Endometrium (tissue), 2 donors: ENCODE measurements around the gene PIGZ.

Source experiments
- FAIRE-seq: peaks from 2 replicates; lab custom pipeline; 2012; peaks lifted over from hg19 to GRCh38; lab: Jason Lieb, UNC
- donor health status: control.
- donor health status: control.

PIGZ gene

GRCh38 chr3:197001106-197001971 is 32.7 kb upstream of the PIGZ start:
- no peak for FAIRE-seq

DNA sequence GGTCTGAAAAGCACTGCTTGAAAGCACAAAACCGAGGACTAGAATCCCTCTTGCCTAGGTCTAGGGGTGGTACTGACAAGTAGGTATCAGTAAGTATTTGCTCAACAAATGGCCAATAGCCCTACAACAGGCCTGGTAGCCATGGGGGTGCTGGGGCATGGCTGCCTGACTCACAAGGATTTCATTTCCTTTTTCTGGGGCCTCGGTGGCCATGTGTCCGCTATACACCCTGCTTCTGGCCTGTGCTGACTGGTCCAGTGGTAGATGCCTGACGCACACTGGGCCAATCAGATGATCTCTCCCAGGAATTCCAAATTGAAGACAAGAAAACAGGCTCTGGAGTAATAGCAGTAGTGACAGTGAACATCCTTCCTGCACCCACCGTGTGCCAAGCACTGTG is 31.6 kb upstream of the PIGZ start:
- FAIRE-seq: no peak

- no peak for FAIRE-seq
Measured at GRCh38 chr3:196998966-196999760, 30.5 kb upstream of the PIGZ start.

DNA sequence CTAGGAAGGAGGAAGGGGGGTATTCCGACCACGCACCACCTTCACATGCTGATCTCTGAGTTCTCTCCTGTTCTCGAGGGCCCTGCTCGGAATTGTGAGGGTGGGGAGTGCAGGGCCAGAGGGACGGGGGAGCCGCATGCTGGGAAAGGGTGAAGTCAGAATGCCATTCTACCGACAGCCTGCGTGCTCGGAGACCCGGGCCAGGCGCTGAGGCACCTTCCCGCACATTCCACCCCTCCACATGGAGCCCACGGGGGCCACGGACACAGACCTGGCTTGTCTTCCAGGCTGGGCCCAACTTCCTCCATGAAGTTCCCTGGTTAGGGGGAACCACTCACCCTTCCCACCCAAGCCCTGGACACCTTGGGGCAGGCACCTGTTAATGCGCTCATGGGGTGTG is 28.7 kb upstream of the PIGZ start:
- FAIRE-seq: no peak

- FAIRE-seq: no peak
Measured at GRCh38 chr3:196996454-196997265, 28.0 kb upstream of the PIGZ start.

DNA sequence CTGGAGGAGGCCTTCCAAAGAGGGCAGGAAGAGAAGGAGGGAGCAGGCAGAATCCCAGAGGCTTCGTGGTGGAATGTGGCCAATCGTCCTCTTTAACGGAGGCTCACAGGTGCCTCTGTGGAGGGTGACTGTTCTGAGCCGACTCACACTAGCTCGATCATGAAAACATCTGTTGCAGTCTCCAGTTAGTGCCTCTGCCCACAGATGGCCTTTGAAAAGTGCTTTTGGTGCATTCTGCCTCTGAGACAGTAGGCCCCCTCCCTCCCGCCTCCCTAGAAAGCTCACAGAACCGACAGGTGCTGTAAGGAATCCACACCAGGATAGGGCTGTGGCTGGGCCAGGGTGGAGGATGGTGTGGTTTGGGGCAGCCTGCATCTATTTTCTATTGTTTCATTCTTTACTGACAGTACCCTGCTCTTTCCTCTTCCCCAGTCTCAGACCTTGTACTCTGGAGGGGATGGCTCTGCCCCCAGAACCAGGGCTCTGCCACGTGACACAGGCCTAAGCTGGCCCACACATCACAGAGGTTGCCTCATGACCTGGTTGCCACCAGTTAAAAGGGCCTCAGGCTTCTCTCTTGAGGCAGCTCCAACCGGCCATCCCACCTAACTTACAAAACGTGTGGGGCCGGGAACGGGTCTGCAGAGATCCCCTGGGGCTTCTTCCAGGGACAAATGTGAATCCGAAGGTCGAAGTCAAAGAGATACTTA is 27.2 kb upstream of the PIGZ start:
- FAIRE-seq: no peak

GRCh38 chr3:196995027-196995426 is 26.4 kb upstream of the PIGZ start:
- FAIRE-seq: no peak

GRCh38 chr3:196994056-196994455 is 25.4 kb upstream of the PIGZ start:
- FAIRE-seq: no peak

- no peak for FAIRE-seq
Measured at GRCh38 chr3:196992461-196993065, 23.9 kb upstream of the PIGZ start.

- no peak for FAIRE-seq
Measured at GRCh38 chr3:196991581-196992460, 23.2 kb upstream of the PIGZ start.

DNA sequence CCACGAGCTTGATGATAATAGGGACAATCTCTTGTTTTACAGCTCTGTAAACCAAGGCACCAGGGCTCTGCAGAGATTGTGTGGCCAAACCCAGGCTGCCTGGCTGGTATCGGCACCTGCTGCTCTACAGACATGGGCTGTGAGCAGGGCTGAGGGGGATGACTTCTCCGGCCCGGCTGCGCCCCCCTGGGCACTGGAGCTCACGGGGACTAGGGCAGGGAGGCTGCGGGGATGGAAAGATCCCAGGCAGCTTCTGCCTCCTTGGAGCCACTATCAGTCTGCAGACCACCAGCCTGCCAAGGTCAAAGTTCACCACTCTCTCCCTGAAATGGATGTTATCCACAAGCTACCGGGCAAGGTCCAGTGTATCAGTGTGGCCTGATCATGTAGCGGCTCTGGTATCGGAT is 22.0 kb upstream of the PIGZ start:
- no peak for FAIRE-seq

DNA sequence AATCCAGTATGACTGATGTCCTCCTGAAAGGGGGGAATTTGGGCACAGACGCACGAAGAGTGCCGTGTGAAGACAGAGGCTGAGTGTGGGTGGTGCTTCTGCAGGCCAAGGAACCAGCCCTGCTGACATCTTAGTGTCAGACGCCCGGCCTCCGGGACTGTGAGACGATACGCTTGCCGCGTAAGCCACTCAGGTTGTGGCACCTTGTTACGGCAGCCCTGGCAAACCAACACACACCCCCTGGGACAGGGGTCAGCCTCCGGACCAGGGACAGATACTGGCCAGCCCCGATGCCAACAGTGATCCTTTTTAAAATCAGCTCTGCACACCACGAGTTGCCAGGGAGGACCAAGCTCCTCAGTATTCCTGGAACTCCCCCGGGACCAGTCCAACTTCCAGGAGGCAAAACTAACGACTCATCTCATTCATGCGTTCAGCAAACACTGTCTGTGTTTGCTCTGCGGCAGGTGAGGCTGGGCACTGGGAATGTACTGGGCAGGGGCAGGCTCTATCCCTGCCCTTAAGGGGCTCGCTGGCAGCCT is 21.2 kb upstream of the PIGZ start:
- FAIRE-seq: no peak

GRCh38 chr3:196988241-196989029 is 19.8 kb upstream of the PIGZ start:
- no peak for FAIRE-seq

- FAIRE-seq: no peak
Measured at GRCh38 chr3:196987022-196987421, 18.4 kb upstream of the PIGZ start.

GRCh38 chr3:196985954-196986885 is 17.6 kb upstream of the PIGZ start:
- FAIRE-seq: no peak

GRCh38 chr3:196985298-196985697 is 16.7 kb upstream of the PIGZ start:
- no peak for FAIRE-seq

GRCh38 chr3:196983186-196983585 is 14.6 kb upstream of the PIGZ start:
- FAIRE-seq: no peak

DNA sequence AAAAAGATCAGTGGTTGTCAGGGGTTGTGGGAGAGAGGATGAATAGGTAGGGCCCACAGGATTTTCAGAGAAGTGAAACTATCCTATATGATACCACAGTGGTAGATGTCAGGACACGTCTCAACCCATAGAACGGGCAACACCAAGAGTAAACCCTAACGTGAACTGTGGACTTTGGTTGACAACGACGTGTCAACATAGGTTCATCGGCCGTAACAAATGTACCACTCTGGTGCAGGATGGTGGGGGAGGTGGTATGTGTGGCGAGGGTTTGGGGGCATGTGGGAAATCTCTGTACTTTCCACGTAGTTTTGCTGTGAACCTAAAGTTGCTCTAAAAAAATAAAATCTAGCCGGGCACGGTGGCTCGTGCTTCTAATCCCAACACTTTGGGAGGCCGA is 13.0 kb upstream of the PIGZ start:
- FAIRE-seq: no peak
